SIG-M5 treated with dmso at 0.1 percent for 504 hours (cell line): ENCODE measurements around the gene NALCN.
A peak's percentile ranks its signal among the peaks of the same experiment; 100 is the strongest.

Experiments
- DNase-seq: peaks from one replicate; lab custom pipeline; 2025; ENCODE audit not compliant: unreplicated experiment; lab: John Stamatoyannopoulos, UW

NALCN gene

DNA sequence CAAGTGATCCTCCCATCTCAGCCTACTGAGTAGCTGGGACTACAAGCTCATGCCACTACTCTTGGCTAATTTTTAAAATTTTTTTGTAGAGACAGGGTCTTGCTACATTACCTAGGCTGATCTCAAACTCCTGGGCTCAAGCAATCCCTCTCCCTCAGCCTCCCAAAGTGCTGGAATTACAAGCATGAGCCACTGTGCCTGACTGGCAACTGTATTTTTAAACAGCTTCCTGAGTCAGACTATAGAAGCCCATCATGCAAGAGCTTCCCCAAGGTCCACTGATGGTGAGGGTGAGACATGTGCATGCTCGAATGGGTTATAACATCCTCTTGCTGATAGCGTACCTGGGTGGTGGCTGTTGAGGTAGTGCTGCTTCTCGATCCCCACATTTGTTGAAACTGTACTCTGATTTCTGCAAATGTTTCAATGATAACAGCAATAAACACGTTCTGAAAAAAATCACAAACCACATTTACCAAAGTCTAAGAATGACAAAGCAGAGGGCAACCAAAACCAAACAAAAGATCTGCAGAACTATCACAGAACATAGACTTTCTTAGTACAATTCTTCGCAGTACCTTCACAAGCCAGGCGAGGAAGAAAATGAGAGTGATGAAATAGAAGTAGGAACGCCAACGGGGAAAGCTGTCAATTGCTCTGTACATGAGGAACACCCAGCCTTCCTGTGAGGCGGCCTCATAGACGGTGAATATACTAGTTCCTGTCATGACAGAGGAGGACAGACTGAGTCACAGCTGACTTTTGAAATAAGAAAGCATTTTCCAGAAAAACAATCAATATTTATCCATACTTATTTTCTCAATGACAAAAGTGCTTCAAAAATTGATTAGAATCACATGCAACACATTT, 124.4 kb downstream of the NALCN start:
- no peak for DNase-seq

DNA sequence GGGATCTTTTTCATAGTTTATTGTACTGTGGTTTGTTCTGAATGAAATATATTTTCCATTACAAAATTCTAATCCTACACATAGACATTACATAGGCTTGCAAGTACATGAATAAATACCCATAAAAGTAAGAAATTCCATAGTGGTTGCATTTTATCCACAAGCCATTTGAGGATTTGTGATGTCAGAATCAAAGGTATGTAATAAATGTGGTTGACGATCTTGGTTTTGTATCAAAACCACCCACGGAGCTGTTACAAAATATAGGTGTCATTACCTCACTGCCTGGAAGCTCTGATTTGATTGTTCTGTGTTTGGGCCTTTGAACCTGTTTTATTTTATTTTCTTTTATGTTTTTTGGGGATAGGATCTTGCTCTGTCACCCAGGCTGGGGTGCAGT, 125.1 kb downstream of the NALCN start:
- no peak for DNase-seq

DNA sequence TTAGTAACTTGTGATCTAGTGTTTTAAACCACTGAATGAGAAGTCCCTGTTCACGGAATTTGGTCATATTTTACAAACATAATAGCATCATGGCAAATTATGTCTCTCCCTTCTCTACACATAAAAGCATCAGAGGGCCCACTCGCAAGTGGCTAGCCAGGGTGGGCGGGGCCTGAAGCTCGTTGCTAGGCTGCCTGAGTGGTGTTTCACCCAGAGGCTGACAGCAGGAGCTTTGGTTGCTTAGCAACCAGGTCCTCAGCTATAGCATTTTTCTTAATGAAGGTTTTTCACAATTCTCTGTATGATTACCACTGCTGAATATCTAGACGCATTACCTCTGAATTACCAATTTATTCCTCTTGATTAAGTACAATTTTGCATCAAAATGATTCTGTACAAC, 126.5 kb downstream of the NALCN start:
- DNase-seq: no peak

DNA sequence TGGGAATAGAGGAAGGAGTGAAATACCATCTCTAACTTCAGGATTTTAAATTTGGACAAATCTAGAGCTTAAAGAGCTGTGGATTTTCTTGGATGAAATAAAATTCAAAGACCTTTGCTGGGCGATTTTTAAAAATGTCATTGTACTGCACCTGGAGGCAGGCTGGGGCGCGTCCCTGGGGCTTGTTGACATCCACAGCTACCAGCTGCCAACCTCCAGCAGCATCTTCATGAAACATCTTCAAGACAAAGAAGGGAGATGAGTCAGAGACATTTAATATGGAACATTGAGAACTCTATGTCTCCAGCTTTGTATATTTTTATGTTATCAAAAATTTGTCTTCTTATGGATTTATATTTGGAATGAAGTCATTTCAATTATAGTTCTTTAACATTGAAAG, 132.5 kb downstream of the NALCN start:
- DNase-seq: no peak

DNA sequence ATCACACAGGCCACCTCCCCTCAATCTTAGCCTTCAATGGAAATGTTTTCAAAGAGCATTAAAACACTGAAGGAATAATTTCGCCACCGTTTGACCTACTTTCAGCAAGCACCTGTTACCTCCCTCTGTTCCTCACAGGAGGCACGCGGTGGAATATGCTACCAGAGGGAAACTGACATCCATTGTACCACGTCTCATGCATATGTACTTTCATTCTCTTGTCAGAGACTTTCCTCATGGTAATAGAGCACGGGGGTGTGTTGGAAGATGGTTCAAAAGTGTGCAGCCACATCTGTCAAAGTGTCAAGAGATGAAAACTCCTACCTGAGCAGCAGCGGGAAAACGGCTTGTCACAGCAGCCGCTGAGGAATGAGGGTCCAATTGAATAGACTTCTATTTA, 143.4 kb downstream of the NALCN start:
- DNase-seq: no peak

DNA sequence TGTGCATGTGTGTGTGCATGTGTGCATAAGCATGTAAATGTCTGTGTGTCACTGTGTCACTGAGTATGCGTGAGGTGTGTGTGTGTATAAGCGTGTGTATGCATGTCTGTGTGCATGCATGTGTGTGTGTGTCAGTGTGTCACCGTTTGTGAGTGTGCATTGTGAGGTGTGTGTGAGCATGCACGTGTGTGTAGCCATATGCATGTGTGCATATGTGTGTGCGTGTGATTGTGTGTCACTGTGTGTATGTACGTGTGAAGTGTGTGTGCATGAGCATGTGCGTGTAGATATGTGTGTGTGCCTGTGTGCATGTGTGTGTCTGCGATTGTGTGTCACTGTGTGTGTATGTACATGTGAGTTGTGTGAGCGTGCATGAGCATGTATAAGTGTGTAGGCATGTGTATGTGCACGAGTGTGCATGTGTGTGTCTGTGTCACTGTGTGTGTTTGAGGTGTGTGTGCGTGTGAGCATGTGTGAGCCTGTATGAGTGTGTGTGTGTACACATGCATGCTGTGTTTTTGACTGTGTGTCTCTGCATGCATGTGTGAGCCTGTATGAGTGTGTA, 144.5 kb downstream of the NALCN start:
- no peak for DNase-seq

DNA sequence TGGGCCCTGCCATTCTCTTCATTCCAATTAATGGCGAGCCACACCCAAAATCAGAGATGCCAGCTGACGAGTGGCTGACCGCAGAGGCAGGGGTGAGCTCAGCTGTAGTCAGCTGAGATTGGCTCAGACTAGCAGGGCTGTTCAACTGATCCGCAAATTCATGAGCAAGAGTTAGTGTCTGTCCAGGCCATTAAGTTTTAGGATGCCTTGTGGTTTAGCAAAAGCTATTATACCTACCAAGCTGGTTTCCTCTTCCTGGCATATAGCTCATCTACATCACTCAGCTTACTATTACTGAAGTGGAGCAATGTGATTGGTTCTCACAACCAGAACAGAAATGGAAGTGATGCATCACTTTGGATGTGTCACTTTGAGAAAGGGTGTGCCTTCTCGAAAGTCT, 148.7 kb downstream of the NALCN start:
- no peak for DNase-seq

DNA sequence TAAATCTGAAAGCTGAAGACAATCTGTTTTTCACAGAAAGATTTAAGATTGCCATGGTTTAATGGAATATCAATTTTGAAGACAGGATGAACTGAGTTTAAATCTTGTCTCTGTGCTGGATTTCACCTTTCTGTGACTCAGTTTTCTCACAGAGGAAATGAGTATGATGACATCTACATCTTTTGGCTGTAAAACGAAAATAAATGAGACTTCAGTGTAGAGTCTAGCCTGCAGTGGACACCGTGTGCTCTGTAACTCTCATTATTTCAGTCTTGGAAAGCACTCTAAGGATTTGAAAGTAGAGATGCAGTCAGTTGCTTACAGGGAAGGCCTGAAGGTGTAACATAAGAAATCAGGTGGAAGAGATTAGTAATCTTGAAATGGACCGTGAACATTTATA, 150.4 kb downstream of the NALCN start:
- DNase-seq: no peak

DNA sequence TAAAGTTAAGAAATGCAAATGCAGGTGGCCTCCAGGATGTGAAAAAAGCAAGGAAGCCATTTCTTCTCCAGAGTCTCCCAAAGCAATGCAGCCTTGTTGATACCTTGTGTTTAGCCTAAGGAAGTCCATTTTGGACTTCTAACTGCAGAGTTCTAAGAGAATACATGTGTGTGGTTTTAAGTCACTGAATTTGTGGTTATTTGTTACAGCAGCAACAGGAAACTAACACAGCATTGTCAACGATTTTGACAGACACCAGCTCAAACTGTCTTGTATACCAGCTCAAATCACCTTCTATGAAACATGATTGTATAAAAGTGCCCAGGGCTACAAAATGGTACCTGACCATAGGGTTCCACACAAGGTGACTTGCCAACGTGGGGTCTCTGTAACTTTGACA, 151.4 kb downstream of the NALCN start:
- DNase-seq: no peak

DNA sequence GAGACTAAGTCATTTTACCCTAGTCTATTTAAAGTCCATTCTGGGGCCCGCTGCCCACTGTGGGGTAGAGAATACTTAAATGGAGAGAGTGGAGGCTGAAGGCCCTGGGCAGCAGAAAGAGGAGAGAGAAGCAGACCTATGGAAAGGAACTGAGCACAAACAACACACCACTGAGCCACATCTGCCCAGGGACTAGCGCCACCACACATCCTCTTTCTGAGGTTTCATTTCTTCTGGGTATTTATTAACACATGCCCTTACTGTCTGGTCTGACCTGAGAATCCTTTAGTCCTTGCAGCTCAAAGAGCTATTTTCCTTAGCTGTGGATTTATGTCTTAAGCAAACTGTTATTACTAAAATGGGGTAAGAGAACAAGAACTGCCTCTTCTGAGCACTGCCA, 154.0 kb downstream of the NALCN start:
- no peak for DNase-seq

DNA sequence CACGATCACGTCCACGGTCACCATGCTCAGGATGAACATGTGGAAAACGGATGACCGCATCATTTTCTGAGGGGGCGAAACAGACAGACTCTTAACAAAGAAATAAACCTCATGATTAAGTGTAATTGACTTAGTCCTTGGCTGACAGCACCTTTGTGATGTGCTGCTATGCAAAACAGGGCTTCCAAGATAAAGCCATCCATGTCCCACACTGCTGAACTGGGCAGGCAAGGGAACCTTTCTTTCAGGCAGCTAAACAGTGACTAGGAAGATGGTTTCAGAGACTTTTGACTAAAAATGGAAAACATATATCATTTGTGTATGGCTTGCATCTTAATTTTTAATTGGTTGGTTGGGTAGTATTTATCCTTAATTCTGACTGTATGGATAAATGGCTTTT, 157.8 kb downstream of the NALCN start:
- no peak for DNase-seq

DNA sequence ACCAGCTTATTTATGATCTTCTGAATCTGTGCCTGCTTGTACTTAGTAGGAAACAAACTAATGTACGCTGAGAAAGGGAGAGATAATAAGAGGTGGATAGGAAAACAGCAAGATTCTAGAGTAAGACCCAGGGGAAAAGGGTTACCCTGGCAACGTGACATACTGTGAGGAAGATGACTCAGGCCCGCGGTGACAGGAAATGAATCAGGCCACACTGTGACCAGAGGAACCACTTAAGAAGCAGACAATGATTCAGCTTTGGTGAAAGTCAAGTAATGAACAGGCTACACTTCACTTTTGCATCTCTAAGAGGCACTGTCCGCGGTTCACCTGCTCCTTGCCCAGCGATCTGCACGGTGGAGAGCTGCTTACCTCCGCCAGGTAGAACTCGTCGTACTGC, 158.2 kb downstream of the NALCN start:
- DNase-seq: peak; percentile 4

DNA sequence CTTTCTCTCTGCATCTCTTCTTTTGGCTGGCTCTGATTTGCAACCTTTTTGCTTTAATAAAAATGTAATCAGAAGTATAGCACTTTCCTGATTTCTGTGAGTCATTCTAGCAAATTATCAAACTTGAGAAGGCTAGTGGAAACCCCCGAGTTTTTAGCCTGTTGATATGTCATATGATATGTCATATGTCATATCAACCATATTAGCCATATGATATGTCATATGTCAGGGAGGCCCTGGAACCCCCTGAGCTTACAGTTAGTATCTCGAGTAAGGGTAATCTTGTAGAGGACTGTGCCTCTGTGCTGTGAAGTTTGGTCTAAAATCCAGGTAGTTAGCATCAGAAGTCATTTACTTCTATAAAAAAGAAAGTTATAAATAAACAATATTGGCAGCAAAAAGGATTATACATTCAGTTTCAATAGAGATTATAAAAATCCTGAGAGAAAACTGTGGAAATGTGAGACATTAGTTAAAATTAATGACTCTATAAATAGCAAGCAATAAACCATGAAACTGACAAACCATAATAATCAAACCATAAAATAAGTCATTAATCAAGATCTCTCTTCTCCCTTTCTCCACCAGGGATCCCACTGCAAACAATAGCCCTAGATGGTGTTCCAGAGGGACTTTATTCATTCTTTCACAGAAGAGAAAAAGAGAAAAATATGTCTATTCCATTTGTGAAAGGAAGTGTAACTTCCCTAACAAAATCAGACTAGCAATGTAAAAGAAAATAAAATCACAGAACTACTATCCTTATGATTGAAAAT, 167.4 kb downstream of the NALCN start:
- DNase-seq: no peak

DNA sequence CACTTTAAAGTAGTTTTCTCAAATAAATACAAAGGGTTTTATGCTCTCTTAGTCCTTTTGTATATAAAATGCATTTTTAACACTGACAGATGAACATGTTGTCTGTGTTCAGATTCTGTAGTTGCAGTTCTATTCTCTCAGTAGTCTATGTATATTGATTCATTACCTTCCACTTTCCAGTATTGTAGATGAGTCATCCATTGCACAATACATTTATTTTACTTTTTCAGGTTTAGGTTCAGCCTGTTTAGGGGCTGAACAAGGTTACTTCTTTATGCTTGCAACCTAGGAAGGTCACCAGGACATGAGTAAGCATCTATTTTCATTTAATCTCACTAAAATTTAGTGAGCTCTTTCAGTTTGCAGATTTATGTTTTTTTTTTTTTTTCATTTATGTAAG, 173.6 kb downstream of the NALCN start:
- DNase-seq: no peak

DNA sequence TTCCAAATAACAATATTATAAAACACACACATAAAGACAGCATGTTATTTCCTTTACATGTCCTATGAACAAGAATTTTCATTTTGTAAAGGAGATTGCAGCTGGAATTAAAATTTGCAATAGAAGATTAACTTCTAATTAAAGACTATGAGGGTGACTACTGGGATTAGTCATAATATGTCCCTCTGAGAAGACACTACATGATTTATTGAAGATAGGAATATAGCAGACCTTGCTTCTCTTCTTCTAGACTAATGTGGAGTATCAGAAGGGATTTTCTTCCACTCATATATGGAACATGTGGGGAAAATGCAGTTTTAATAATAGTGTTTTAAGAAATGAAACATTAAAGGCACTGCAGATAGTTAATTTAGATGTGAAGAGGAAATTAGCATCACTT, 177.8 kb downstream of the NALCN start:
- DNase-seq: no peak

DNA sequence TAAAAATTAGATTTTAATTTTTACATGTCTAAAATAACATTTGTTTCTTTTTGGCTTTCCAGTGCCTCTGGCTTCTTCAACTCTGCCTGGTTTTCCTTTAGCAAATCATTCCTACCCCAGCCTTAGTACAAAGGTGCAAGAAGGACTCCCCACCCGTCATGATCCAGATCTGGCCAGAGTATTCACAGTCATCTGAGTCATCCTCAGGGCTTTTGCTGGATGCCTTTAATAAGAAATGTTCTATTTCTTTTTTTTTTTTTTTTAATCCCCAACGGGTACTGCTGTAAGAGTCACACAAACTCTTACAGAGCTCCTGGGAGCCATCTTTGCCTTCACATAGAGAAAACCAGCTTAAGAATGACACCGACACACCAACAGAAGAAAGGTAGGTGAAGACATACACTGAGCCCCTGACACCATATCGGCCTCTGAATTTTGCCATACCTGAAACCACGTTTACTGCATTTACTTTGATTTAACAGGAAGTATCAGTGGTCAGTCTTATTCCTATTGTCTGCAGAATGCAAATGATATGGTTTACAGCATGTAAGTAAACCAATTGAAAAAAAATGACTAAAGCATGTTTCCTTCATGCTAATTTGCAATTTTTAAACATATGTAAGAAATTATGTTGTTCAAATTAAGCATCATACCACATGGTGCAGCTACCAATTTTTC, 184.4 kb downstream of the NALCN start:
- no peak for DNase-seq

DNA sequence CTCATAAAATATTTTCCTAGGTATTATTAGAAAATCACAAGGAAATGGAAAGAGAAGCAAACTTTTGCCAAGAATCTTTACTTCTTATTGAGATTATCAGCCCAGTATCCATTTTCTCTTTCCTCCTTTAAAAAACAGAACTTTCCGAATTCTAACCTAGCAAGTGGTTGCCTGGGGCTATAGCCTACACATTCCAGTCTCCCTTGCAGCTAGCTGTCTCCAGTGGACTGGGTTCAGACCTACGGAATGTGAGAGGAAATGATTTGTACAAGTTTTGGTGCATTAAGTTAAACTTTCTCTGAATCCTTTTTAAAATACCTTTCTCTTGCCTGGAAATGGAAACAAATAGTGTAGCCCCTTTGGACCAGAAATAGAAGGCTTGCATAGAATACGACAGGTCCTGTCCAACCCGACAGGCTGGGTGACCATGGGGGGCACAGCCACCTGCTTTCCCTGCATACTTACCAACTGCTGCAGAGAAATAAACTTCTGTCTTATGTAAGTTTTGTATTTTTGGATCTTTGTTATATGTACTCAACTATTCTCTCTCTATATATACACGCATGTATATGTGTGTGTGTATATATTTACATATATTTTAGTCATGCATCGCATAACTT, 185.9 kb downstream of the NALCN start:
- DNase-seq: no peak

DNA sequence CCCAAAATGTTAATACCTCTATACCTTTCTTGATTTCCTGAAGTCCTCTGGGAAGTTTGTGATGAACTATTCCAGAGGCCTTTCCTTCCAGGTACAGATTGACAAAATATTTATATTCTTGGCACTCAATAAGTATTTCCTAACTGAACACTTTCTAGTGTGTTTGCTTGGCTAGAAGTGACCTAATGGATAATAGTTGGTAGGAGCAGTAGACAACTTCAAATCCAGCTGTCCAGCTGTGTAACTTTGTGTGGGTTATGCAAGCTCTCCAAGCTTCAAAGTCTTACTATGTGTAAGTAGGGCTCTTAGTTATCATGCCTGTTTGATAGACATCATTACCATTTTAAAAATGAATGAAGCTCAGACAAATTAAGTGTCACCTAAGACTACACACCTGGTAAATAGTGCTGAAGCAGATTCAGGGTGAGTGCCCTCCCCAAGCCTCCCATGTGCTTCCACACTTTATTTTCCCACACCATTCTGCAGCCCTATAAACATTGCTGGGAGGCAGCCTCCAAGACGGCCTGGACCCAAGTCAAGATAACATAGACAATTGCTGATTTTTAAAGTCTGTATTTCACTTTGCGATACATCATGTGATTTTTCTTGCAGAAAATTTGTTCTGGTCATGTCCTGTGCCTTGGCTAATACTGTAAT, 196.6 kb downstream of the NALCN start:
- no peak for DNase-seq

DNA sequence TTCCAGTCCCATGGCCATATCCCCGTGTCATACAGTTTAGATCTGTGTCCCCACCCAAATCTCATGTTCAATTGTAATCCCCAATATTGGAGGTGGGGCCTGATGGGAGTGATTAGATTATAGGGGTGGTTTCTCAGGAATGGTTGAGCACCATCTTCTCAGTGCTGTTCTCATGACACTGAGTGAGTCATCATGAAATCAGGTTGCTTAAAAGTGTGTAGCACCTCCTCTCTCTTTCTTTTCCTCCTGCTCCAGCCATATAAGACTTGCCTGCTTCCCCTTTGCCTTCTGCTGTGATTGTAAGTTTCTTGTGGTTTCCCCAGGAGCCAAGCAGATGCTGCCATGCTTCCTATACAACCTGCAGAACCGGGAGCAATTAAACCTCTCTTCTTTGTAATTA, 197.8 kb downstream of the NALCN start:
- DNase-seq: no peak

DNA sequence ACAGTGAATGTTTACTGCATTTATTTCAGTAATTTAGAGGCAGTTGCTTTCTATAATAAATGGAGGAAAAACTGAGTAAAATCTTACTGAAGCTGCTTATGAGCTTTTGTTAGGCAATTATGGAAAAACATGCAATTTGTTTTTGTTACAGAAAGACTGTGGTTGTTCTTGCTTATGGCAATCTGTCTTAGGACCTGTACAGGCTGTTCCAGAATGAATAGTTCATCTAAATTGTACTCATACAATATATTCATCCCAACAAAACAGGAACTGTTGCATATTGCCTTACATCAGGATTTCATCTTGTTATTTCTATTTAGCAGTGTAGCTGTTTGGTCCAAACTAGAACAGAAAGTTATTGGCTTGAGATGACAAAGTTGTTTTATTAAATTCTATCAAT, 199.2 kb downstream of the NALCN start:
- no peak for DNase-seq

DNA sequence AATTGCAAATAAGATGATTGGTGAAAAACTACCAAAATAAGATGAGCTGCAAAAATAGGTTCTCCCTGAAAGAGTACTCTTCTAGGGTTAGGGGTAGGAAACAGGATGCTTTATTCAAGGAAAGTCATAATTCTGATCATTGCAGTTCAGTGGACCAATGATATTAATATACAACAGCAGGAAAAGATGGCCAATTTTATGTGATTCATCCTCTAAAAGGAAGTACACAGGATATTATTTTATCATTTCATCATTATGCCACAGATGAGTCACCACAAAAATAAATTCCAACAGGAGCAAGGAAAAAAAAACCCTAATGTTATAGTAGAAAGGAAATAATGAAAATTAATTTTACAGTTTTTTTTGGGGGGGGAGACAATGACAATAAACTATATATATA, 205.0 kb downstream of the NALCN start:
- DNase-seq: no peak
